ENCODE results near the gene LCN2.

The LCN2 gene

GRCh38 chr9:128151309-128152132 is 2.3 kb downstream of the LCN2 start:
- no peak for DNase-seq

- no peak for DNase-seq
Measured at GRCh38 chr9:128152133-128153059, 3.1 kb downstream of the LCN2 start.

GRCh38 chr9:128153060-128153946 is 4.0 kb downstream of the LCN2 start:
- DNase-seq, result no peak

DNA sequence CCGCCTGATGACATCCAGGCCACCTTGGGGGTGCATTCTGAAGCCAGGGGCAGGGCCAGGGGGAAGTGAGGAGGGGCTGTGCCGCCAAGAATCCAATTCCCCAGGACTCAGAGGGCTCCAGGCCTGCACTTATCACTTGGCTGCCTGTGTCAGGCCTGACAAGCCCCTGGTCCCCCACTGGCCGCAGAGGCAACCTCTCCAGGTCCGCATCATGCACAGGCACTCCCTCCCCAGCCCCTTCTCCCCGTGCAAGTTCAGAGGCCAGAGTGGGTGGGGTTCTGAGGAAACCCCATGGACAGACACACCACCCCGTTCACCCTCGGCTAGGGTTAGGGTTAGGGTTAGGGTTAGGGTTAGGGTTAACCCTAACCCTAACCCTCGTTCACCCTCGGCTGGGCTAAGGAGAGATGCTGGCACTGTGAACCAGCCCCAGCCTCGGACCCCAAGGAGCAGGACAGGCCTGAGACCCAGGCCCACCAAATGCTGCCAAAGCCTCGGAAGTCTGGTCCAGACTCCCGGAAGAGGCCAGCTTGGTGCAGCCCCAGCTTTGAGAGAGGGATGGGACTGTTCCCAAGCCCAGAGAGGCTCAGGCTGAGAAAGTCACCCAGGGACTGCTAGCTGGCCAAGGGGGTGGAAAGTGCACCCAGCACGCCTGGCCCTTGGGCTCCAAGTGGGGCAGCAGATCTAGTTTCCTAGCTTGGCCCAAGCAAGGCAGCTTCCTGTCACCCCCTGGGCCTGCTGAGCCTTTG is 4.9 kb downstream of the LCN2 start:
- DNase-seq, result no peak

DNA sequence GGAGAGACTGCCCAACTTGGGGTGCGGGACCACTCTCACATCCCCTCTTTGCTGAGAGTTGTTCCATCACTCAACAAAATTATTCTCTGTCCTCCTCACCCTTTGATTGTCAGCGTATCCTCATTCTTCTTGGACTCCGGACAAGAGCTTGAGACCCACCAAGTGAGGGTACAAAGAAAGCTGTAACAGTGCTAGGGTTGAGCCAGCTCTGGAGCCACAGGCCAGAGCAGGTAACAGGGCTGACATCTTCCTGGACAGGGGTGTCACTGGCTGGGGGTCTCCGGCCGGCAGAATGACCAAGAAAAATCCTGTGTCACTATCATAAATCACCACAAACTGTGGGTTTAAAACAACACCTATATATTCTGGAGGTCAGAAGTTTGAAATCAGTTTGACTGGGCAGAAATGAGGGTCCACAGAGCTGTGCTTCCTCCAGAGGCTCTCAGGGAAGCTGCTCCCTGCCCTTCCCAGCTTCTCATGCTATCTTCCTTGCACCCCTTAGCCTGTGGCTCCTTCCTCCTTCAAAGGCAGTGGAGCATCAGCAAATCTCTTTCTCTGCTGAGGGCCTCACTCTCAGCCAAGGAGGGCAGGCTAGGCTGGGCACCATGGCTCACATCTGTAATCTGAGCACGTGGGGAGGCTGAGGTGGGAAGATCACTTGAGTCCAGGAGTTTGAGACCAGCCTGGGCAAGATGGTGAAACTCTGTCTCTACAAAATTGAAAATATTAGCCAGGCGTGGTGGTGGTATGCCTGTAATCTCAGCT is 6.7 kb downstream of the LCN2 start:
- DNase-seq, result no peak

- peak in 2 of 4 experiments; percentile 26 to 32 for DNase-seq
Measured at GRCh38 chr9:128159522-128159783, 10.2 kb downstream of the LCN2 start.

GRCh38 chr9:128159784-128160602 is 10.7 kb downstream of the LCN2 start, which contains the start of gene BBLN:
BBLN (plus strand) TSS chr9:128160265; CDS start chr9:128160408, 143 bp downstream.
- DNase-seq, result peak; percentile 86 to 95 (median 90)

DNA sequence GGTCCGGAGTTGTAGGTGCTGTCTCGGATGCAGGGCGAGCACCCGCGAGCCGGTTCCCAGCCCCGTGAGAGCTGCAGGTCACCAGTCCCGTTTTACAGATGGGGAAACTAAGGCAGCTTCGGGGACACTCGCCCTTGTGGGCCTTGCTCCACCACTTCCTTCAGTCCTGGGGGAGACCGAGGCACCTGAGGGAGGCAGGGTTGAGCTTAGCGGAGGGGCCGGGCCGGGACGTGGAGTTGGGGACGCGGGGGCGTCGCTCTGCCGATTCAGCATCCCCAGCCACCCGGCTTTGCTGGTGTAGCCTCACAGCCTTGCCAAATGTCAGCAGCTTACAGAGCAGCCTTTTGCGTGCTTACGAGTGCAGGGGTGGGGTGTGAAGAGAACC is 11.3 kb downstream of the LCN2 start:
- peak in 1 of 4 experiments; percentile 38 for DNase-seq

- DNase-seq, result no peak
Measured at GRCh38 chr9:128161215-128161902, 12.1 kb downstream of the LCN2 start.

- no peak for DNase-seq
Measured at GRCh38 chr9:128162215-128163026, 13.2 kb downstream of the LCN2 start.

- DNase-seq, result no peak
Measured at GRCh38 chr9:128163027-128163515, 13.8 kb downstream of the LCN2 start.

- no peak for DNase-seq
Measured at GRCh38 chr9:128163523-128164306, 14.5 kb downstream of the LCN2 start.

GRCh38 chr9:128164307-128164885 is 15.1 kb downstream of the LCN2 start:
- DNase-seq, result no peak

DNA sequence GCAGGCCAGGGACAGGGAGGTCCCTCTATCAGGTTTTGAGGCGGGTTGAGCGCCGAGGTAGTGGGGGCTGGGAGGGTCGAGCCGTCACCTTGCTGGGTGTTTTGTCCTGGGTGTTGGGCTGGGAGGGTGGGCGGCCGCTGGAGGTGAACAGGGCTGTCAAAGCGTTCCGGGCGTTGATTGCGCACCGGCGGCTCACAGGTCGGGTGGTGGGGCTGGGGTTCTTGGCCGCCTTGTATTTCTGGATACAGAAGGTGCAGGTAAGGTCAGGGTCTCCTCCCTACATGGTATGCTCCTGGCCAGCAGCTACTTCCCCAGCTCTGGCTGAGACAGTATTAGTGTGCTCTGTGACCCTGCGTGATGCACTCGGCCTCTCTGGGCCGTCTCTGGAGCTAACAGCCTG is 16.9 kb downstream of the LCN2 start:
- DNase-seq, result no peak

- no peak for DNase-seq
Measured at GRCh38 chr9:128167209-128167608, 18.0 kb downstream of the LCN2 start.

DNA sequence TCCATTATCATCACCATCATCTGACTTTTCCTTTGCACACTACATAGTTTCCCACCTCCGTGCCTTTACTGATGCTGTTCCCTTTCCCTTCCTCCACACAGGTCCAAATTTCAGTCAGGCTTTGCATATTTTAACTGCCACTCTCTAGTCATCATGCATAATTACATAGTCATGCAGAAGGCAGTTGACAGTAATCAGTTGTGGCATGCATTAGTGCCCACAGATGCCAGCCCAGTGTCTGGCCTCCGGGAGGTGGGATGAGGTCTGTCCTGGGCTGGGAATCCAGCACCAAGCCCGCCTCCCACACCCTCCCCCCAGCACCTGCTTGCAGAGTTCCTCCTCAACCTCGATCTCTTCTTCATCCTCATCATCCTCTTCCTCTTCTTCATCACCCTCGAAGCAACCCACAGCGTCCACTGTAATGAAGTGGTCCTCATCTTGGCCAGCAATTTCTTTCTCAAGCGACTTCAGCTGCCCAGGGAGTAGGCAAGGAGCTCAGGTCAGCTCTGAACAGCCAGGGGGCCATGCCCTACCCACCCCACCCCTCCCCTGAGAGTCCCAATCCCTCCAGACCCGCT is 19.6 kb downstream of the LCN2 start:
- DNase-seq, result no peak

DNA sequence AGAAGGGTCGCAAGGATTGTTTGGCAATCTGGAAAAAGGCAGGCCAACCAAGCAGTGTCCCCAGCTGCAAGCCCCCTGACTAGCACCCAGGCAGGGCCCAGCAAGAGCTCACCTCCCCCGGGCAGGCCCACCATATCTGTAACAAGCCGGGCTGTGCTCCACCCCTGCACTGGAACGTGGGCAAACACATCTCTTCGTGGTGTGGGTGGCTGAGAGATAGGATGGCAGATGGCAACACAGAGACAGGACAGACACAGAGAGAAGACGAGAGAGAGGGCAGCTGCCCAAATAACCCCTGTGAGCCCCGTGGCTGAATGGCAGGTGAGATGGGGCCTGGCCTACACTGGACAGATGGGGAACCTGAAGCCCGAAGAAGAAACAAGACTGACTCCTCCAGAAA is 20.2 kb downstream of the LCN2 start:
- DNase-seq, result no peak
